NCI-H345 treated with DMSO at 0.1 percent for 48 hours (cell line): ENCODE results near the gene TUBB8.
"Not testable (repeated sequence)": the region's sequence is repeated elsewhere in the genome, so short reads cannot be mapped to it uniquely, and the experiment has no call there.

Experiments
- DNase-seq: peaks from one replicate; lab custom pipeline; 2025; ENCODE audit not compliant: unreplicated experiment; lab: John Stamatoyannopoulos, UW

The TUBB8 gene

DNA sequence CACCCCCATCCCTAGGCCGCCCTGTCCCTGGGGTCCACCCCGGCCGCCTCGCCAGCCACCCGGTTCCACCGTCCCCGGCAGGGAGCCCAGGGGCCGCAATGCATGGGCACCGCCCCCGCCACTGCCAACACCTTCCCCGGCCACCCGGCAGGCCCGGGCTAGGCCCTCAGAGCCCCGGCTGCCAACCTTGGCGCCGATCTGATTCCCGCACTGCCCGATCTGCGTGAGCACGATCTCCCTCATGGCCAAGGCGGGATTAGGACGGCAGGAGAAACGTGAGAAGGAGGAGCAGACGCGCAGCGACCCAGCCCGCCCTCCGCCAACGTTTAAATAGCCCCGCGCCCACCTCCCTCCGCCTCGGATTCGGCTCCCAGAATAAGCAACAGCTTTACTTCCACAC lies at the start of gene TUBB8:
Gene TUBB8 (minus strand): TSS at position 301 of the 400 bp plus-strand sequence. CDS start 58 bp downstream, at position 243.
- DNase-seq, result no peak

- DNase-seq, result no peak
Measured at GRCh38 chr10:96466-96865, 47.4 kb upstream of the TUBB8 start.

- DNase-seq, result no peak
Measured at GRCh38 chr10:95356-96115, 46.4 kb upstream of the TUBB8 start.

- no peak for DNase-seq
Measured at GRCh38 chr10:94613-95012, 45.5 kb upstream of the TUBB8 start.

GRCh38 chr10:92846-93245 lies 43.8 kb upstream of the TUBB8 start:
- DNase-seq, result no peak

GRCh38 chr10:92153-92552 lies 43.1 kb upstream of the TUBB8 start:
- DNase-seq, result no peak

GRCh38 chr10:91313-91712 lies 42.2 kb upstream of the TUBB8 start:
- no peak for DNase-seq

- no peak for DNase-seq
Measured at GRCh38 chr10:90161-90560, 41.1 kb upstream of the TUBB8 start.

DNA sequence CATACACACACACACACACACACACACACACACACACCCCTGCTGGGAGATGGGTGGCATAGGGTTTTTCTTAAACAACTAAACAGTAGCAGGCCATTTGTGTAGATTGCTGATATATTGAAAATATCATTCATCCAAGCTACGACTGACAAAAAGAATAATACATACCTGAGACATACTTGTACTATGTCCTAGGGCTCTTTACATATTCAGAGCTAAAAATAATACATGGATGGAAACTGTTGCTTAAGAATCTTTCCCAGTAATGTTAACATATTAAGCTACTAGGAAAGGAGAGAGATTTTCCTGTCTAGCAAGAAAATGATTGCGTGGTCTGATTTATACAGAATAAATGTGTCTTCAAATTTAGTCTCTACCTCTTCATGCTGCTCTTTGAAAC lies 40.2 kb upstream of the TUBB8 start:
- no peak for DNase-seq

DNA sequence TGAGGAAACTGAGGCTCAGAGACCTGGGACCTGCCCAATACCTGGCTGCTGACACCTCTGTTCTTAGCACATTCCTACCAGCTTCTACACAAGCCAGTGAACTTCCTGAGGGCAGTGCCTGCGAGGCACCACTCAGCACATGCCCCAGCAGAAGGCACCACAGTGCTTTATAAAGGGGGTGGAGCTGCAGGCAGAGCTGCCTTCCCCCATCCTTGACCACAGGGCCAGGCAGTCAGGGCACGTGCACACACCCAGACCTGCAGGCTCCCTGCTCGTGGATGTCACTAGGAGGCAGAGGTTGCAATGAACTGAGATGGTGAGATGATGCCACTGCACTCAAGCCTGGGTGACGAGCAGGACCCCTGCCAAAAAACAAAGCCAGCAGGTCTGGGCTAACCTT lies 39.2 kb upstream of the TUBB8 start:
- DNase-seq, result no peak

GRCh38 chr10:87177-88080 lies 38.3 kb upstream of the TUBB8 start:
- no peak for DNase-seq

DNA sequence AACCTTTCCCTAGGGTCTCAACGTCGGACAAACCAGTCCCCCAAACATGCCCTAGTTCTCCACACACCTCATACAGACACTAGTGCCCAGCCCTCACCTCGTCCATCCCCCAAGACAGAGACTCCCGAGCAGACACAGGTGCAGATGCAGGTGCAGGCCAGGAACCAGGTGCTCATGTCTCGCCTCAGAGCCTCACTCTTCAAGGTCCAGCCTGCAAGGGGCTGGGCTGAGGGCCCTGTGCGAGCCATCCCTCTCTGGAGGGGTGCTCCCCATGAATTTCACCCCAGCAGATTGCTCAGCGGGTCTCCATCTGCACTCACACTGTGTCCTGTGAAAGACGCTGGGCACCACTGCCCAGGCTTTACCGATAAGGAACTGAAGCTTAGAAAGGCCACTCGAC lies 36.9 kb upstream of the TUBB8 start:
- no peak for DNase-seq

GRCh38 chr10:85044-85443 lies 35.9 kb upstream of the TUBB8 start:
- no peak for DNase-seq

GRCh38 chr10:83930-84530 lies 34.9 kb upstream of the TUBB8 start:
- DNase-seq, result no peak

GRCh38 chr10:80477-81105 lies 31.5 kb upstream of the TUBB8 start:
- no peak for DNase-seq

- DNase-seq, result no peak
Measured at GRCh38 chr10:79532-80215, 30.6 kb upstream of the TUBB8 start.

DNA sequence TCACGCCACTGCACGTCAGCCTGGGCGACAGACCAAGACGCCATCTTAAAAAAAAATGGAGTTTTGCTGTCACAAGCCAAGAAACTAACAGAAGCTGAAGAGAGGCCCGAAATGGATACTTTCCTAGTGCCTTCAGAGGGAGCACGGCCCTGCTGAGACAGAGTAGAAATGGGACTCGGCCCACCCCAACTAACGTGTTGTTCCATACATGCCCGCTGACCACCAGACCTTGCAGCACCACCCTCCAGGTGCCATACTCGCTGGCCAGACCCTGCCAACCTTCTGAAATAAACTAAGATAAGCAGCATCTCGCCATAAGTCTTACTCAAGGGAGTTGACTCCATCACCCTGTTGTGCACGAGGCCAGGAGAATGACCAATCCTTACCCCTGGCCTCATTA lies 29.5 kb upstream of the TUBB8 start:
- DNase-seq, result no peak

DNA sequence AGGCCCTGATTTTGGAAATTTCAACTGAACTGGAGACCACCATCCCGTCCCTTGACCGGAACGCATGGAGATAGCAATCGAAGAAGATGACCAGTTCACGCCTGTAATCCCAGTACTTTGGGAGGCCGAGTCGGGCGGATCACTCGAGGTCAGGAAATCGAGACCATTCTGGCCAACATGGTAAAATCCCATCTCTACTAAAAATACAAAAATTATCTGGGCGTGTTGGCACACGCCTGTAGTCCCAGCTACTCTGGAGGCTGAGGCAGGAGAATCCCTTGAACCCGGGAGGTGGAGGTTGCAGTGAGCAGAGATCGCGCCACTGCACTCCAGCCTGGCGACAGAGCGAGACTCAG lies 25.1 kb upstream of the TUBB8 start:
- DNase-seq, result not testable (repeated sequence)

DNA sequence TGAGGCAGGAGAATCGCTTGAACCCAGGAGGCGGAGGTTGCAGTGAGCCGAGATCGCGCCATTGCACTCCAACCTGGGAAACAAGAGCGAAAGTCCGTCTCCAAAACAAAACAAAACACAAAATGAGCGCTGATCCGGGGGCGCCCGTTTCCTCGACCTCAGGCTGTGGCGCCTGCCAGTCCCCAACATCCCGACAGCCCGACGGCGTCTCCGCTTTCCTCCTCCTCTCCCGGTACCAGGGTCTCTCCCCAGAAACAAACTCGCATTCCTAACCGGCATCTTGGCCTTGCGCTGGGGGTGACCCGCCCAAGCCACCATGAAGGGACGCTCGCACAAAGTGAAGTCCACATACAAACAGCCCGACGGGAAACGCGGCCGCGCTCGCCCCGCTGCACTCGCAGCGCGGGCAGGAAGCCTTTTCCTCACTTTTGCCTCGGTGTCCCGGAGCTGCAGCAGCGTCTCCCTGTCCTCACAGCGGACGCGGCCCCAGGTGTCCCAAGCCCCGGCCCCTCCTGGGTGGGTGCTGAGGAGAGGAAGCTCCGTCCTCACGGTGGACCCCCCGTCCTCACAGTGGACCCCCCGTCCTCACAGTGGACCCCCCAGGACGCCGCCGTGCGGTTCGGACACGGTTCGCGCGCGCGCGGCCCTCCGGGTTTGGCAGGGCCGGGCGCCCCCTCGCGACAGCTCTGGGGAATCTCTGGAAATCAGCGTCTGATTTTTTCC lies 24.6 kb upstream of the TUBB8 start:
- DNase-seq, result peak; percentile 30

- DNase-seq, result not testable (repeated sequence)
Measured at GRCh38 chr10:68156-68555, 19.1 kb upstream of the TUBB8 start.
